DMS79 (cell line): ENCODE data around the gene ZNF121.
"Not testable (repeated sequence)": the region's sequence is repeated elsewhere in the genome, so short reads cannot be mapped to it uniquely, and the experiment has no call there.

Source experiments
- DNase-seq: peaks from one replicate; lab custom pipeline; 2025; lab: John Stamatoyannopoulos, UW

ZNF121 gene

DNA sequence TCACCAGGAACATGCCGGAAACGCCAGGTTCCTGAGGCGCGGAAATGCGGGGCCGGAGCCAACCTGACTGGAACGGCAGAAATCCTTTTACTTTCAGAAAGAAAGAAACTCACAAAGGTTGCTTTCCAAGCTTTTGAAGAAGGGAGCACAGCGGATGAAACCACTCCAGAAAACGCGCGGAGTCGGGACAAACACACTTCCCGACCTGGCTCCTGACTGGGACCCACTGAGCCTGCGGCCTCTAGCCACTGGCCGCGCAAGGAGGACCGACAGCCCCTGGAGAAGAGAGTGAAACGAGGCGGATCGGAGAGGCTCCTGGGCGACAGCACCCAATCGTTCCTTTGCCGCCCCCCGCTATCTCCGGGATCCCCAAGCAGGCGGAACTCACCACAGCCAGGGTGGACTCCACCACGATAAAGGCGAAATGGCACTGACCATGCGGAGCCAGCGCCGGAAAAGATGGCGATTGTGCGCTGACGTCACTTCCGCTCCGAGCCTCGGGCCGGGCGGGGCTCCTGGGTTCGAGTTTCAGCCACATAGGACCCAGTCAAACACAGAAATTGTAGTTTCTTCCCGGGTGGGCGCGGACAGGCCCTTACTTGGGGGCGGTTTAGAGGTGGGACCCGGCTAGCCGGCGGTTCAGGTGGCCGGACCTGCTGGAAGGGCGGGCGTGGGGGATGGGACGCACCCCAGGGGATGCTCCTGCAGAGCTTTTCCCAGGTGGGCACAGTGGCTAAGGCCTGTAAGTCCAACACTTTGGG lies at the start of gene ZNF121:
TSS of gene ZNF121 (minus strand) at position 432 of the 761 bp plus-strand sequence. CDS start 16,407 bp downstream, outside the sequence.
- peak; percentile 68 for DNase-seq

DNA sequence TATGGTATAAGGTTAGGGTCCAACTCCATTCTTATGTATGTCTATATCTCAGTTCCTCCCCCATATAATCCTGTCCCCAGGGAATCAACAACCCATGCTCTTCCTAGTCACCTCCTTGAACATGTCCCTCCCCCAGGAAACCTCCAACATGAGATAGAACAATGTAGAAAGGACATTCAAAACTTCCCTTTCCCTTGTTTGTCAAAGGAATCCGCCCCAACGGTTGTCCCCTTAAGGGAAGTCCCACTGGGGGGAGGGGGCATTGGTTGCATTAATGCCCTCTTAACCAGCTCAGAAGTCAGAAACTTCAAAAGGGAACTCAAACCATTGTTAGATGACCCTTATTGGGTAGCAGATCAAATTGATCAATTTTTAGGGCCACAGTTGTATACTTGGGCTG lies 43.6 kb upstream of the ZNF121 start:
- DNase-seq: no peak

DNA sequence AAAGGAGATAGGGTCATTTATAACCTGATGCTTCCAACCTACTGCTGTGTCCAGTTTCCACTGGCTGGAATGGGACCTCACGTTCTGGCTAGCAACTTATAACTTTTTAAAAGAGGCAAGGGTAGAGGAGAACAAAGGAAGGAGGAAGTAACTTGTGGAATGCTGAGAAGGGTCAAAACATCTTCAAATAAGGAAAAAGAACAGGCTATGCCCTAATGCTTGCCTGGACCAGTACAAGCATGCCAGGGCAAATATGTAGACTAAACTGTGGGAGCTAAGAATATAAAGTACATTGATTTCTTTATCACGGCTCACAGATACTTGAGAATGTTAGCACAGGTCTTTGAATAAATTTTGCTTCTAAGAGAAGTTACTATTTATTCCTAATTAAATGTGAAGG lies 38.2 kb upstream of the ZNF121 start:
- DNase-seq: no peak

DNA sequence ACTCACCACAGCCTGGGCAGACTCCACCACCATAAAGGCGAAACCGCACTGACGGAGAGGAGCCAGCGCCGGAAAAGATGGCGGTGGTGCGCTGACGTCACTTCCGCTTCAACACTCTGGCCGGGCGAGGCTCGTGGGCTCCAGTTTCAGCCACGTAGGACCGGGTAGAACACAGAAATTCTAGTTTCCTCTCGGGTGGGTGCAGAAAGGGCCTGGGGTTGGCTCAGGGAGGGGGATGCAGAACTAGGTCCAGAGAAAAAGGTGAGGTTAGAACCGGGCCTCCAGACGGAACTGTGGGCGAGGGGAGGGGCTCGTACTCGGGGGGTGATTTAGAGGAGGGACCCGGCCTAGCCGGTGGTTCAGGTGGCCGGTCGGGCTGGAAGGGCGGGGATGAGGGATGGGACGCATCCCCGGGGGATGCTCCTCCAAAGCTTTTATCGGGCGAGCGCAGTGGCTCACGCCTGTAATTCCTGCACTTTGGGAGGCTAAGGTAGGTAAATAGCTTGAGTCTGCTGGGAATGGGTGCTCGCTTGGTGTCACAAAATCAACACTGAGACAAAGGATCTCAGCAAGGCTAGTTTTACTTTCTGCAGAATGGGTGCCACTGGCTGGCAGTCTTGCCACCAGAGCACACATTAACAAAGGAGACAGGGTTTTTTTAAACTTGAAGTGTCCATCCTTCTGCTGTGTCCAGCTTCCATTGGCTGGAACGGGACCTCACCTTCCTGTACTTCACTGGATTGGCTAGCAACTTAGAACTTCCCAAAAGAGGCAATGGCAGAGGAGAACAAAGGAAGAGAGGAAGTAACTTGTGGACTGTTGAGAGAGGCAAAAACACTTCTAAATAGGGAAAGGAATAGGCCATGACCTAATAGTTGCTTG lies 37.1 kb upstream of the ZNF121 start, which contains the start of gene ZNF561:
TSS of gene ZNF561 (minus strand) at position 77 of the 882 bp plus-strand sequence. CDS start 1,776 bp downstream, outside the sequence.
- DNase-seq: peak; percentile 96

DNA sequence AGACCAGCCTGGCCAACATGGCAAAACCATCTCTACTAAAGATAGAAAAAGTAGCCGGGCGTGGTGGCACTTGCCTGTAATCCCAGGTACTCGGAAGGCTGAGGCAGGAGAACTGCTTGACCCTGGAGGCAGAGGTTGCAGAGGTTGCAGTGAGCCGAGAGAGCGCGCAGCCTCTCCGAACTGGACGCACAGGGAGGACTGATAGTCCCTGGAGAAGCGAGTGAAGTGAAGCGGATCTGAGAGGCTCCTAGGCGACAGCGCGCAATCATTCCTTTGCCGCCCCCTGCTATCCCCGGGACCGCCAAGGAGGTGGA lies 36.5 kb upstream of the ZNF121 start:
- DNase-seq: no peak

DNA sequence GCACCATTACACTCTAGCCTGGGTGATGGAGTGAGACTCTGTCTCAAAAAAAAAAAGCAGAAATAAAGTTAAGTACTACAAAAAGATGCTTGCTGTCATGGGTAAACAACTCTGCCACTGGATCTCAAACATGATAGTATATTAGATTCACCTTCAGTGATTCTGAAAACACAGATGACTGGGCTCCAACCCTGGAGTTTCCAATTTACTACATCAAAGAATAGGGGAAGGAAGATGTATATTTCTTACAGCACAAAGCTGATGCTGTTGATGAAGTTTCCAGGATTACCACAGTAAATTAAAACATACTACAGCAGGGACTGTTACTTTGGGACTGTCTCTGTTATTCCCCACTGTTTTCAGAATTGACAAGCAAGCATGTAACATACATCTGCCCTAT lies 31.5 kb upstream of the ZNF121 start:
- no peak for DNase-seq

DNA sequence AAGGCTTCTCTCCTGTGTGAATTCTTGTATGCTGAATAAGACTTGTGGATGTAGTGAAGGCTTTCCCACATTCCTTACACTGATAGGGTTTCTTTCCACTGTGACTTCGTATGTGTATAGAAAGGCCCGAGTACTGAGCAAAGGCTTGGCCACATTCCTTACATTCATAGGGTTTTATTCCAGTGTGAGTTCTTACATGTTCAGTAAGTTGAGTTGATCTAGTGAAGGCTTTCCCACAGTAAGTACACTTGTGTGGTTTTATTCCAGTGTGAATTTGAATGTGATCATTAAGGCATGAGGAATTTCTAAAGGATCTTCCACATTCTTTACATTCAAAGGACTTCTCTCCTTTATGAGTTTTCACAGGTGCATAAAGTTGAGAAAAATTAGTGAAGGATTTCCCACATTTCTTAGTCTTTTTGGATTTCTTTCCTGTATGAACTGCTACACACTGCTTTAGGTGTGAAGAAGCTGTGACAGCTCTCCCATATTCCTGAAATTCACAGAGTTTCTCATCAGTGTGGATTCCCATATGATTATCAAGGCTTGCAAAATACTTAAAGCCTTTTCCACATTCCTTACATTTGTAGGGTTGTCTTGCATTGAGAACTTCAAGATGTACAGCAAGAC lies 26.3 kb upstream of the ZNF121 start:
- DNase-seq: no peak

DNA sequence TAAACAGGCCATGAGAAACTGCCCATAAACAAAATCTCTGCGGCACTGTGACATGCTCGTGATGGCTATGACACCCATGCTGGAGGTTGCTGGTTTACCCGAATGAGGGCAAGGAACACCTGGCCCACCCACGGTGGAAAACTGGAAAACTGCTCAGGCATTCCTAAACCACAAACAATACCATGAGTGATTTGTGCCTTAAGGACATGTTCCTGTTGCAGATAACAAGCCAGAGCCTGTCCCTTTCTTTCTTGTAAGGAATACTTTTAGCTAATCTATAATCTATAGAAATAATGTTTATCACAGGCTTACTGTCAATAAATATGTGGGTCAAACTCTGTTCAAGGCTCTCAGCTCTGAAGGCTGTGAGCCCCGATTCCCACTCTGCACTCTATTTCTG lies 24.6 kb upstream of the ZNF121 start:
- DNase-seq: no peak

DNA sequence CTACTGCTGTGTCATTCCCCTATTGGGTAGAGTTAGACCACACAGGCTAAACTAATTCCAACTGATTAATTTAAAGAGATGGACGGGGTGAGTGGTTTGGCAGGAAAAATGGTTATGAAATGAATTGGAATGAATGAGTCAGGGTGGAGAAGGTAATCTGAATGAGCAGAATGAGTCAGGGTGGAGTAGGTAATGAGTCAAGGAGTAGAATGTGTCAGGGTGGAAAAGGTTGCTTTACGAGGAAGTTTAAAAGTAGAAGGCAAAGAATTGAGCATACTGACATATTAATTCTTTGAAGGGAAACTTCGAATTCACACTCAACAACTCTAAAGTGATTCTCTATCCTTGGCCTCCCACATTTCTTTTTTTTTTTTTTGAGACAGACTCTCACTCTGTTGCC lies 12.7 kb upstream of the ZNF121 start:
- no peak for DNase-seq

DNA sequence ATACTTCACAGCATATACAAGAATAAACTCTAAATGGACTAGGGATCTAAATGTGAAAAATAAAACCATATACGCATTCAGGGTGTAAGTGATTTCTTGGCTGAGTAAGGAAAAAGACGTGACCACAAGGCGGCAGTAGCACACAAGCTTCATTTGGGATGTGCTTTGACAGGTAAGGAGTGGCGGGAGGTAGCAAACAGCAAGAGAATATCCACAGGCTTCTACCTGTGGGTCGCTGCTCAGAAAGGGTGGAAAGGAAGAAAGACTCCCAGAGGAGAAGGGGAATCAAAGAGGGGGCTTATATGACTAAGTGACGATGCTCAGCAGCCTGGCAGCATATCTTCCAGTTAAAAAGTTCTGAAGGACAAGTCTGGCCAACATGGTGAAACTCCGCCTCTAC lies 2.5 kb upstream of the ZNF121 start:
- DNase-seq: peak; percentile 31

DNA sequence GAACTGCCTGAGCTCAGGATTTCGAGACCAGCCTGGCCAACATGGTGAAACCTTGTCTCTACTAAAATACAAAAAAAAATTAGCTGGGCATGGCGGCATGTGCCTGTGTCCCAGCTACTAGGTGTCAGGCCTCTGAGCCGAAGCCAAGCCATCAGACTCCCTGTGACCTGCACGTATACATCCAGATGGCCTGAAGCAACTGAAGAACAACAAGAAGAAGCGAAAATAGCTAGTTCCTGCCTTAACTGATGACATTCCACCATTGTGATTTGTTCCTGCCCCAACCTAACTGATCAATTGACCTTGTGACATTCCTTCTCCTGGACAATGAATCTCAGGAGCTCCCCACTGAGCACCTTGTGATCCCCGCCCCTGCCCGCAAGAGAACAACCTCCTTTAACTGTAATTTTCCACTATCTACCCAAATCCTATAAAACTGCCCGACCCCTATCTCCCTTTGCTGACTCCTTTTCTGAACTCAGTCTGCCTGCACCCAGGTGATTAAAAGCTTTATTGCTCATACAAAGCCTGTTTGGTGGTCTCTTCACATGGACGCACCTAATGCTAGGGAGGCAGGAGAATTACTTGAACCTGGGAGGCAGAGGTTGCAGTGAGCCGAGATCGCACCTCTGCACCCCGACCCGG lies 2.1 kb downstream of the ZNF121 start:
- not testable (repeated sequence) for DNase-seq

DNA sequence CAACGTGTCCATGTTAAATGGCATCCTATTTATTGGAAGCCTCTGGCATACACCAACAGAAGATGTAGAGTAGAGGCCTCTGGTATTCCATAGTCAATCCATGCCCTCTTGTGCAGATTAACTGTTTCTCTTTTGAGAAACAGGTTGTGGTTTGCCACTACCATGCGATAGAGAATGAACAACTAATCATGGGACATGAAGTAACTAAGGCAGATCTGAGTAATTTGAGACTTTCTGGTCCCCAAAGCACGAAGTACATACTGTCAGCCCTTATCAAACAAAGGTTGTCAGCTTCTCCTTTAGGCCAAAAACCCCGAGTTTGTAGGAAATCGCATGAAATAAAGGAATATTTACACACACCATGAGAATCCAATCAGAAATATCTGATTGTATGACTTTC lies 3.6 kb downstream of the ZNF121 start:
- no peak for DNase-seq

DNA sequence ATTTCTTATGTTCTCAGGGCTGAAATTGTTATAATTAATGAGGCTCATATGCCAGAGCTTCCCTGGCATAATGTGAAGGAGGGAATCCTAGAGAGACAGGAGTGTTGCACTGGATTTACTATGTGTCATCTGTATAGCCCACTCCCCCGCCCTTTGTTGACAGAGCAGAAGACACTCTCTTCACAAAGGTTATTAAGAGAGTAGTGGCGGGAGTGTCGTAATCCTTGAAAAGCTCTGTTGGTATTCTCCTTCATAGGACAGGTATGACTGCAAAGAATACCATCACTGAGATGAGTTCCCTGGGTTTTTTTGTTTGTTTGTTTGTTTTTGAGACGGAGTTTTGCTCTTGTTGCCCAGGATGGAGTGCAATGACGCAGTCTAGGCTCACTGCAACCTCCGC lies 14.0 kb downstream of the ZNF121 start:
- DNase-seq: no peak

DNA sequence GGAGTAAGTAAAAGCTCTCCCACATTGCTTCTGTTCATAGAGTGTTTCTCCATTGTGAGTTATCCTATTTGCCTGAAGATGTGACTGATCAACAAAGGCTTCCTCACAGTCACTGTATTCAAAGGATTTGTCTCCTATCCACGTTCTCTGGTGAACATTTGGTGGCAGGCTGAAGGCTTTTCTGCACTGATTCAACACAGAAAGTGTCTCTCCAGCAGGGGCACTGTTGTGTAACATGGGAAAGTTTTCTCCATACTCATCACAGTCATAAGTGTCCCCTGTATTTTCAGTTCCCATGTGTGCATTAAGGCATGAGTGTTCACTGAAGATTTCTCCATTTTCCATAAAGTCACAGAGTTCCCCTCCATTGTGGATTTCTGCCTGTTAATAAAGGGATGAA lies 17.6 kb downstream of the ZNF121 start:
- no peak for DNase-seq

DNA sequence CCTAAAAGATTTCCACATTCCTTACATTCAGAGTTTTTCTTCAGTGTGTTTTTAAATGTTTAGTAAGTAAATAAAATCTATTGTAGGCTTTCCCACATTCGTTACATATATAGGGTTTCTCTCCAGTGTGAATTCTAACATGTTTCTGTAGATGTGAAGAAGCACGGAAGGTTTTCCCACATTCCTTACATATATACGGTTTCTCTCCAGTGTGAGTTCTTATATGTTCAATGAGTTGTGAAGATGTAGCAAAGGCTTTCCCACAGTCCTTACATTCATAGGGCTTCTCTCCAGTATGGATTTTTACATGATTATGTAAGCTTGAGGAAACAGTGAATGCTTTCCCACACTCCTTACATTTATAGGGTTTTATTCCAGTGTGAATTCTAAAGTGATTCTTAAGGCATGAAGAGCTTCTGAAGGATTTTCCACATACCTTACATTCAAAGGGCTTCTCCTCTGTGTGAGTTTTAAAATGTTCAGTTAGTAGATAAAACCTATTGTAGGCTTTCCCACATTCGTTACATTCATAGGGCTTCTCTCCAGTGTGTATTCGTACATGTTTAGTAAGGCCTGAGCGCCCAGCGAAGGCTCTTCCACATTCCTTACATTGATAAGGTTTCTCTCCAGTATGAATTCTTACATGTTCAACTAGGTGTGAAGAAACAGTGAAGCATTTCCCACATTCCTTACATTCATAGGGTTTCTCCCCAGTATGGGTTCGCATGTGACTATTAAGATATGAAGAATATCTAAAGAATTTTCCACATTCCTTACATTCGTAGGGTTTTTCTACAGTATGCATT lies 18.2 kb downstream of the ZNF121 start:
- DNase-seq: no peak

DNA sequence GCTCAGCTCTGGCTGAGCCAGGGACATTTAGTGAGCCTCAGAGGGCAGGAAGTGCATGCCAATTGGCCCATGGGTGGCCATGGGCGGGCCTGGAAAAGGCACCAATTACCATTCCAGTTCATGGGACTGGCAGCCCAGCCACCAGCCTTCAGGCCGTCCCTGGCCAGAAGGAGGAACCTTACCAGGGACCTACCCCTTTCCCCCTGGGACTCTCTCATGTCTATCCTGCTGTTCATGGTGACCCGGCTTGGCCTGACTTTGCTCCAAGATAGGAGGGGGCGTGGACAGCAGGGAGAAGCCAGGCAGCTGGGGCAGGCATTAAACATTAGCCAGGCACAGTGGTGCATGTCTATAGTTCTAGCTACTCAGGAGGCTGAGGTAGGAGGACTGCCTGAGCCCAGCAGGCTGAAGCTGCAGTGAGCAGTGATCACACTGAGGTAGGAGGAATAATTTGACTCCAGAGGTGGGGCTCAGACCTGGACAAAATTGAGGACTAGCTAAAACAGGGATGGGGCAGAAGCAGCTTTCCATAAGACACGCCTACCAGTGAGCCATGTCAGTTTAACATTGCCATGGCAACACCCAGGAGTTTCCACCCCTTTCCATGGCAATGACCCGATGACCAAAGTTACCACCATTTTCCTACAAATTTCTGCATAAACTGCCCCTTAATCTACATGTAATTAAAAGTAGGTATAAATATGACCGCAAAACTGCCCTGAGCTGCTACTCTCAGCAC lies 31.6 kb downstream of the ZNF121 start:
- DNase-seq: no peak

DNA sequence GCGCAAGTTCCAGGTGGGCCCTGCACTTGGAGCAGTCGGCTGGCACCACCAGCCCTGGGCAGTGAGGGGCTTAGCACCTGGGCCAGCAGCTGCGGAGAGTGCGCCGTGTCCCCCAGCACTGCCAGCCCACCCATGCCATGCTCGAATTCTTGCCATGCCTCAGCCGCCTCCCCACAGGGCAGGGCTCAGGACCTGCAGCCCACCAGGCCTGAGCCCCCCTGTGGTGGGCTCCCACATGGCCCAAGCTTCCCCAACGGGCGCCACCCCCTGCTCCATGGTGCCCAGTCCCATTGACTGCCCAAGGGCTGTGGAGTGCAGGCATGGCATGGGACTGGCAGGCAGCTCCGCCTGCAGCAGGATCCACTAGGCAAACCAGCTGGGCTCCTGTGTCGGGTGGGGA lies 36.4 kb downstream of the ZNF121 start:
- DNase-seq: no peak

DNA sequence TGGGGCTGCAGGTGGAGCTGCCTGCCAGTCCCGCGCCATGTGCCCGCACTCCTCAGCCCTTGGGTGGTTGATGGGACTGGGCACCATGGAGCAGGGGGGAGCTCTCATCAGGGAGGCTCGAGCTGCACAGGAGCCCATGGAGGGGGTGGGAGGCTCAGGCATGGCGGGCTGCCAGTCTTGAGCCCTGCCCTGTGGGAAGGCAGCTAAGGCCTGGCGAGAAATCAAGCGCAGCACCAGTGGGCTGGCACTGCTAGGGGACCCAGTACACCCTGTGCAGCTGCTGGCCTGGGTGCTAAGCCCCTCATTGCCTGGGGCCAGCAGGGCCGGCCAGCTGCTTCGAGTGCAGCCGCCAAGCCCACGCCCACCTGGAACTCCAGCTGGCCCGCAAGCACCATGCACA lies 43.0 kb downstream of the ZNF121 start:
- DNase-seq: not testable (repeated sequence)

DNA sequence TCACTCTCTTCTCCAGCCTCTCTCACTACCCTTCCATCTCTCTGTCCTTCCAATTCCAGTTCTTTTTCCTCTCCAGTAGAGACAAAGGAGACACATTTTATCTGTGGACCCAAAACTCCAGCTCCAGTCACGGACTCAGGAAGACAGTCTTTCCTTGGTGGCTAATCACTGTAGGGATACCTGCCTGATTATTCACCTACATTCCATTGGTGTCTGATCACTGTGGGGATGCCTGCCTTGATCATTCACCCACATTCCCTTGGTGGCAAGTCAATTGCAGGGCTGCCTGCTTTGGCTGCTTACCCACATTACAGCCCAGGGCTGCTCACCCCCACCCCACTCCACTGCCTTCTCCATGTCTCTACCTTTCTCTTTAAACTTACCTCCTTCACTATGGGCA lies 44.4 kb downstream of the ZNF121 start:
- DNase-seq: not testable (repeated sequence)

DNA sequence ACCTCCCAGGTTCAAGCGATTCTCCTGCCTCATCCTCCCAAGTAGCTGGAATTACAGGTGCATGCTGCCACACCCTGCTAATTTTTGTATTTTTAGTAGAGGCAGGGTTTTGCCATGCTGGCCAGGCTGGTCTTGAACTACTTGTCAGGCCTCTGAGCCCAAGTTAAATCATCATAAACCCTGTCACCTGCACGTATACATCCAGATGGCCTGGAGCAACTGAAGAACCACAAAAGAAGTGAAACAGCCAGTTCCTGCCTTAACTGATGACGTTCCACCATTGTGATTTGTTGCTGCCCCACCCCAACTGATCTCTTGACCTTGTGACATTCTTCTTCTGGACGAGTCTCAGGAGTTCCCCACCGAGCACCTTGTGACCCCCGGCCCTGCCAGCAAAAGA lies 45.1 kb downstream of the ZNF121 start:
- not testable (repeated sequence) for DNase-seq
